KOPT-K1 (cell line): ENCODE results near the gene SIAE.

ENCODE experiments used
- H3K27ac ChIP-seq: fragments of 200-600 bp; sonication (generic); 2 replicates; pipeline ENCODE4 v1.5.1; 2016; ENCODE audit warnings: antibody characterized with exemption, mild to moderate bottlenecking, low read depth, low read length; ENCODE audit not compliant: poor library complexity, severe bottlenecking
- H3K36me3 ChIP-seq: fragments of 200-600 bp; sonication (generic); 2 replicates; pipeline ENCODE4 v1.5.1; 2017; ENCODE audit warnings: antibody characterized with exemption, mild to moderate bottlenecking, low read length, moderate library complexity; ENCODE audit not compliant: insufficient read depth
- H3K9me3 ChIP-seq: fragments of 200-600 bp; sonication (generic); 2 replicates; pipeline ENCODE4 v1.5.1; 2017; ENCODE audit warnings: antibody characterized with exemption, low read length, mild to moderate bottlenecking; ENCODE audit not compliant: insufficient read depth, poor library complexity, severe bottlenecking

The SIAE gene

GRCh38 chr11:124673333-124674167 is at the start of gene SIAE, which contains the start of gene SPA17:
TSS of gene SIAE (minus strand) at chr11:124673739. CDS start at chr11:124673708, 31 bp downstream.
TSS of gene SPA17 (plus strand) at chr11:124673904. CDS start at chr11:124675265, 1,361 bp downstream.
- Histone ChIP-seq H3K27ac (no peak within 1 kb of the TSS), H3K9me3 (no peaks in the 10 kb centered on the region), H3K36me3 (no peaks in the 10 kb centered on the region)

GRCh38 chr11:124722176-124722575 is 48.6 kb upstream of the SIAE start:
- Histone ChIP-seq H3K27ac (no peak overlapping the region), H3K36me3 (no peaks in the 10 kb centered on the region), H3K9me3 (no peaks in the 10 kb centered on the region)

- Histone ChIP-seq H3K27ac (no peak overlapping the region), H3K9me3 (no peaks in the 10 kb centered on the region)
Observed at GRCh38 chr11:124719534-124719933, 46.0 kb upstream of the SIAE start.

GRCh38 chr11:124718801-124719200 is 45.3 kb upstream of the SIAE start:
- H3K27ac ChIP-seq: no peak overlapping the region
- no peaks in the 10 kb centered on the region for H3K9me3 ChIP-seq
- no peaks in the 10 kb centered on the region for H3K36me3 ChIP-seq

More at GRCh38 chr11:124719534-124719933, 46.0 kb upstream of the SIAE start:
- no peaks in the 10 kb centered on the region for H3K36me3 ChIP-seq

- no peak overlapping the region for H3K27ac ChIP-seq
- no peaks in the 10 kb centered on the region for H3K36me3 ChIP-seq
- no peaks in the 10 kb centered on the region for H3K9me3 ChIP-seq
Observed at GRCh38 chr11:124717786-124718651, 44.5 kb upstream of the SIAE start.

- no peak overlapping the region for H3K27ac ChIP-seq
- H3K9me3 ChIP-seq: no peaks in the 10 kb centered on the region
- no peaks in the 10 kb centered on the region for H3K36me3 ChIP-seq
Observed at GRCh38 chr11:124717421-124717785, 43.9 kb upstream of the SIAE start.

GRCh38 chr11:124716591-124716990 is 43.1 kb upstream of the SIAE start:
- H3K9me3 ChIP-seq: no peaks in the 10 kb centered on the region
- H3K27ac ChIP-seq: no peak overlapping the region

GRCh38 chr11:124712392-124712791 is 38.9 kb upstream of the SIAE start:
- Histone ChIP-seq H3K27ac (no peak overlapping the region), H3K36me3 (no peaks in the 10 kb centered on the region), H3K9me3 (peaks cover 11% of the 10 kb centered on the region)

More at GRCh38 chr11:124716591-124716990, 43.1 kb upstream of the SIAE start:
- H3K36me3 ChIP-seq: no peaks in the 10 kb centered on the region

- Histone ChIP-seq H3K27ac (no peak overlapping the region), H3K36me3 (no peaks in the 10 kb centered on the region), H3K9me3 (peaks cover 12% of the 10 kb centered on the region)
Observed at GRCh38 chr11:124707829-124708228, 34.3 kb upstream of the SIAE start.

- Histone ChIP-seq H3K36me3 (no peaks in the 10 kb centered on the region), H3K27ac (no peak overlapping the region), H3K9me3 (peaks cover 8% of the 10 kb centered on the region)
Observed at GRCh38 chr11:124700028-124700427, 26.5 kb upstream of the SIAE start.

GRCh38 chr11:124699547-124699946 is 26.0 kb upstream of the SIAE start:
- Histone ChIP-seq H3K27ac (no peak overlapping the region), H3K36me3 (no peaks in the 10 kb centered on the region), H3K9me3 (peaks cover 8% of the 10 kb centered on the region)

- H3K36me3 ChIP-seq: no peaks in the 10 kb centered on the region
- H3K27ac ChIP-seq: no peak overlapping the region
- no peaks in the 10 kb centered on the region for H3K9me3 ChIP-seq
Observed at GRCh38 chr11:124693142-124693541, 19.6 kb upstream of the SIAE start.

GRCh38 chr11:124682443-124682842 is 8.9 kb upstream of the SIAE start:
- no peaks in the 10 kb centered on the region for H3K36me3 ChIP-seq
- no peak overlapping the region for H3K27ac ChIP-seq
- peaks cover 28% of the 10 kb centered on the region for H3K9me3 ChIP-seq

- H3K9me3 ChIP-seq: peaks cover 28% of the 10 kb centered on the region
- H3K36me3 ChIP-seq: no peaks in the 10 kb centered on the region
- no peak overlapping the region for H3K27ac ChIP-seq
Observed at GRCh38 chr11:124681421-124681820, 7.9 kb upstream of the SIAE start.

- no peak overlapping the region for H3K27ac ChIP-seq
- H3K36me3 ChIP-seq: no peaks in the 10 kb centered on the region
- peaks cover 16% of the 10 kb centered on the region for H3K9me3 ChIP-seq
Observed at GRCh38 chr11:124678416-124678815, 4.9 kb upstream of the SIAE start.
